ENCODE results near the gene SMIM20. TPM values are rescaled to one million over a fixed set of nuclear protein-coding genes. Genes with fewer than 3 reads are reported as not detected.

Gene SMIM20
- total and polyA plus RNA-seq, 2 of the 4 experiments (the other 2 are of a cell fraction) = 13.6 to 23.1 TPM

GRCh38 chr4:25939330-25939729 is 25.3 kb downstream of the SMIM20 start:
- Histone ChIP-seq H3K79me1 (ENCODE audit: low read depth in 1 of 2, low read length in 2 of 2) (no peaks in the 10 kb centered on the region), H2BK20ac (ENCODE audit: low read depth, low read length) (no peak overlapping the region), H3K9ac (ENCODE audit: low read depth, low read length) (no peak overlapping the region), H2BK5ac (ENCODE audit: low read depth, low read length, poor library complexity, severe bottlenecking) (no peak overlapping the region), H2BK120ac (ENCODE audit: low read depth, low read length) (no peak overlapping the region), H4K91ac (ENCODE audit: insufficient read depth, low read depth, low read length) (no peak overlapping the region), H3K56ac (ENCODE audit: extremely low read depth, insufficient read depth, low read length) (no peak overlapping the region), H3K4me3 (ENCODE audit: insufficient read depth, low read depth, low read length) (no peak overlapping the region), H2AK9ac (replicated peaks; ENCODE audit: low read depth, low read length, poor library complexity) (no peak overlapping the region), H3K23ac (ENCODE audit: low read depth, low read length) (no peak overlapping the region), H4K8ac (ENCODE audit: low read depth in 2 of 2, low read length in 2 of 2) (no peak overlapping the region), H3K4me2 (ENCODE audit: low read depth, low read length) (no peak overlapping the region), H3K14ac (replicated peaks; ENCODE audit: low read depth, low read length) (no peak overlapping the region), H2AFZ (replicated peaks; ENCODE audit: low read length, poor library complexity) (no peak overlapping the region), H3K4ac (ENCODE audit: low read depth, low read length) (no peak overlapping the region), H3K27me3 (ENCODE audit: control insufficient read depth, insufficient read depth, low read length) (peaks cover 5% of the 10 kb centered on the region), H3K36me3 (ENCODE audit: control insufficient read depth, insufficient read depth, low read length) (no peaks in the 10 kb centered on the region), H3K4me1 (ENCODE audit: control insufficient read depth, insufficient read depth, low read length) (peaks cover 8% of the 10 kb centered on the region), H4K5ac (ENCODE audit: low read depth, low read length) (no peak overlapping the region), H2AK5ac (ENCODE audit: low read depth, low read length) (no peak overlapping the region), H3K27ac (ENCODE audit: insufficient read depth, low read length) (no peak overlapping the region), H2BK15ac (ENCODE audit: low read depth, low read length) (no peak overlapping the region), H3K9me3 (ENCODE audit: control insufficient read depth, insufficient read depth, low read length) (no peaks in the 10 kb centered on the region), H3K9me1 (ENCODE audit: insufficient read depth, low read length) (no peaks in the 10 kb centered on the region), H3K18ac (ENCODE audit: low read depth, low read length) (no peak overlapping the region), H4K20me1 (ENCODE audit: insufficient read depth, low read length) (no peaks in the 10 kb centered on the region)
- dilution Hi-C loops (cut with HindIII; ENCODE audit: low sequenced_read_pairs, unreplicated experiment) = no loop called here
- WGBS, 2 experiments (ENCODE audit: extremely low coverage in 2 of 2, insufficient read length in 1 of 2) = no CpG with 5 or more reads among the region's 4 CpGs
- DNase-seq (no peak), ATAC-seq (ENCODE audit: low read depth) (no peak)
- ChIA-PET CTCF (no interaction called here), POLR2A (ENCODE audit: unreplicated experiment) (no interaction called here)
- TF ChIP-seq NFE2L2 (IDR thresholded peaks at IDR 0.05; ENCODE audit: low read depth, low read length) = no peak
- TF ChIP-seq RFX5 (IDR thresholded peaks at IDR 0.05; ENCODE audit: low read depth, low read length) = no peak
- no peak for TF ChIP-seq CEBPB (IDR thresholded peaks at IDR 0.05; ENCODE audit: low read depth, low read length)
- TF ChIP-seq RCOR1 (IDR thresholded peaks at IDR 0.05; ENCODE audit: insufficient replicate concordance, low read length) = no peak
- TF ChIP-seq MAFK (IDR thresholded peaks at IDR 0.05; ENCODE audit: low read depth, low read length) = no peak
- TF ChIP-seq MAZ (IDR thresholded peaks at IDR 0.05; ENCODE audit: borderline replicate concordance, low read depth, low read length) = no peak
- in situ Hi-C loops (cut with MboI; ENCODE audit: low sequenced_read_pairs) = no loop called here
- BruUV-seq (replicated peaks) = no TSS peak
- intact Hi-C loops (cut with micrococcal nuclease) = no loop called here

Measured in IMR-90 (cell line).